IPS DF 4.7 (cell line): Measurements from ENCODE around the gene GPR55.
"Not testable (repeated sequence)": the region's sequence is repeated elsewhere in the genome, so short reads cannot be mapped to it uniquely, and the experiment has no call there.

Experiments used
- DNase-seq: peaks from one replicate; pipeline ENCODE4 v3.0.0-alpha.2; 2013; ENCODE audit warnings: low spot score; ENCODE audit errors: extremely low read depth

Gene GPR55

GRCh38 chr2:230950874-230951339 lies 25.9 kb upstream of the GPR55 start:
- no peak for DNase-seq

- DNase-seq: no peak
Observed at GRCh38 chr2:230949966-230950873, 25.2 kb upstream of the GPR55 start.

- no peak for DNase-seq
Observed at GRCh38 chr2:230947908-230948365, 22.9 kb upstream of the GPR55 start.

DNA sequence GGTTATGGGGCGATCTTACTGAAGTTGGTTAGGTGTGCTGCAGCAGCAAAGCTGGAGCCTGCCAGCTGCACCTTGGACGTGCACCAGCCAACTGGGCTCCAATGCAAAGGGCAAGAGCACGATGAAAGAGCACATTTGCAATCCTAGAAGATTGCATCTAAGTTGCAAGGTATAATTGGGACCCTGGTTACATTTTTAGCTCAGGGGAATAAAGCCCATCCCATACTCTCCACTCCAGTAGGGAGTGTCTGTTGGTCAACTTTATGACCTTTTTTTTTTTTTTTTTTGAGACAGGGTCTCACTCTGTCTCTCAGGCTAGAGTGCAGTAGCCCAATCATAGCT lies 22.2 kb upstream of the GPR55 start:
- DNase-seq: no peak

GRCh38 chr2:230946429-230947234 lies 21.6 kb upstream of the GPR55 start:
- no peak for DNase-seq

GRCh38 chr2:230944757-230945372 lies 19.8 kb upstream of the GPR55 start:
- DNase-seq: no peak

DNA sequence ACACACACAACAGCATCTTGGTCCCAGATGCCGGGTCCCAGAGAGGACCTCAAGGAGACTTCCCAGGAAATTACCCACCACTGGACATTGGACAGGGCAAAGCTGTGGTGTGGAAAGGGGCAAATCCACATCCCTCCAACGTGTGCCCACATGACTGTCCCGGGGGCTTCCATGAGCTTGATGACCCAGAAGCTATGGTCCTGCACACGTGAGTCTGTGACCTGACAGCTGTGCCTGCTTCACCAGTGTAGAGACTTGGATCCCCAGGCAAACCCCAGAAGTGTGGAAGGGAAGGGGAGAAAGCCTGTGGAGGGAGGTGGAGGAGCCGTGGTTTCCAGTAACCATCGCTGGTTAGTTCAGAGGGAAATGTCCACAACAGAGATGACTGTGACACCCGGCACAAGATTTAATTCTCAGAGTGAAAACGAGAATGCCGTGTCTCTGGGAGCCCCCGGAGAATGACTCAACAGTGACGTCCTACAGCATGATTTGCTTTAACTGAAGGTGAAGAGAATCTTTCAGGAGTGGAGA lies 19.1 kb upstream of the GPR55 start:
- DNase-seq: no peak

DNA sequence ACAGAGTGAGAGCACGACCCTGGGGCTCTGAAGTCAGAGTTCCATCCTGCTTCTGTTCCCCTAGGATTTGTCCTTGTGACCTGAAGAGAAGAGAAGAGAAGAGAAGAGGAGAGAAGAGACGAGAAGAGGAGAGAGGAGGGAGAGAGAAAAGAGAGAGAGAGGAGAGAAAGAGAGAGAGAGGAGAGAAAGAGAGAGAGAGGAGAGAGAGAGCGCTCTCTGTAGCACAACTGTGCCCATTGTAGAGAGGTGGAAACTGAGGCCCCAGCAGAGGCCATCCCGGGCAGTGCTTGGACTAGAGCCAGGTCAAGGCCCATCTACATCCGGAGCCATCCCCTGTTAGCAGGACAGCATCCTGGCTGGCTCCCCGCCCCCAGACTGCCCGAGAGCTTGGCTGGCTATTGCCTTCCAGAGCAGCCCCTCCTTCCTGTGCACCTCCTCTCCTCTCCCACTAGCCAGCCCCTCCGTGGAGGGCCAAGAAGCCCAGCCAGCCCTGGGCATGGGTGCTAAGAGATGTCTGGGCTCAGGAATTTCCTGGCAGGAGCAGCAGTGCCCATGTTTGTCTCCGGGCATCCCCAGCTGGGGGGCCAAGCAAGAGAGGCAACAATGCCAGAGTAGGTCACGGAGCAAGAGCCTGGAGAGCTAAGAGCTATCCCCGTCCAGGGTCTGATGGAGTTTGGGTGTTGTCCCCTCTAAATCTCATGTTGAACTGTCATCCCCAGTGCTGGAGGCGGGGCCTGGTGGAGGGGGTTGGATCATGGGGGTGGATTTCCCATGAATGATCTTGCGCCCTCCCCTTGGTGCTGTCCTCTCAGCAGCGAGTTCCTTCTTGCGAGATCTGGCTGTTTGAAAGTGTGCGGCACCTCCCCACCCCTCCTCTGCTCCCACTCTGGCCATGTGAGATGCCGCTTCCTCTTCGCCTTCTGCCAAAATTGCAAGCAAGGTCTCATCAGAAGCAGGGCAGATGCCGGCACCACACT lies 18.2 kb upstream of the GPR55 start:
- no peak for DNase-seq

GRCh38 chr2:230942371-230942770 lies 17.3 kb upstream of the GPR55 start:
- DNase-seq: no peak

- DNase-seq: no peak
Observed at GRCh38 chr2:230941202-230942180, 16.4 kb upstream of the GPR55 start.

DNA sequence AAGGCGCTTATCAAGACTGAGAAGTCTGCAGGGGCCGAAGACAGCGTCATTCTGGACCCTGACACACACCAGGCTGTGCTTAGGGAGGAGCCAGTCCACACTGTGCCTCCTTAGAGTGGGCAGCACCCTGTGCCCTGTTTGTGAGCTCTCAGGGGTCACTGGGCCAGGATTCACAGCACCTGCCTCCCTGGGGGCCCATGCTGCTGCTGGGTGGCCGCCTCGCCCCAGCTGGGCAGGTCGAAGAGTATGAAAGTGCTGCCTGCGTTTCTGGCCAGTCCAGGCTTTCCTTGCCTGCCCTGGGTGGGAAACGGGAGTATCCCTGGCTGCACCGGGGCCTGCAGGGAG lies 15.4 kb upstream of the GPR55 start:
- DNase-seq: no peak

DNA sequence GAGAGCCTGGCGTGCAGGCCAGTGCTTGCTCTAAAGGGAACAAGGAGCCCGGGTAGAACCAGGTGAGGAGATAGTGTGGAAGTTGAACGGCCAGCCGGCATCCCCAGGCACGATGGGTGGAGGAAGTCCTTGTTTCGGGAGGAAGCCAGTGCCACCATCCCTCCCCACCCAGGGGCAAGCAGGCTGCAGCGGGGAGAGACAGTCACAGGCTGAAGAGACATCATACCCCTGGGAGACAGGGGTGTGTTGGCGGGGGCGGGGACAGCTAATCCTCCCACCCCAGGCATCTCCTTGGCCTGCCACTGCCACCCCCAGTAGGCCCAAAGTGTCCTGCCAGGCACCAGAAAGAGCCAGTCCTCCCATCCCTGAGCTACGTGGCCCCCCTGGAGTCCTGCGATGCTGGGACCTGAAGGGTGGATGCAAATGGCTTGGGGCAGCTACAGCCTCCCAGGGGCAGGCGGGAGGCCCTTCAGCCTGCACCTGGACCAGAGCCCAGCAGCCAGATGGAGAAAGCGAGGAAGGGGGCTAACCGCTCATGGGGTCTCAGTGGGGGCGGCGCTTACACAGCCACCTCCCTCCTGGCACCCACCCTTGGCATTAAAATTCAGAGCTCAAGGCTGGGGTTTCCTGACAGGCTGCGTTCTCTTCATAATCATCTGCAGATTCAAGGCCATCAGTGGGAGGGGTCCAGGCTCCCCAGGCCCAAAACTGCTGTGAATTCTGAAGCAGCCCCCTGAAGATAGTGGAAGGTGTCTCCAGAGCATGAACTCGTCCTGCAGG lies 14.8 kb upstream of the GPR55 start:
- no peak for DNase-seq

DNA sequence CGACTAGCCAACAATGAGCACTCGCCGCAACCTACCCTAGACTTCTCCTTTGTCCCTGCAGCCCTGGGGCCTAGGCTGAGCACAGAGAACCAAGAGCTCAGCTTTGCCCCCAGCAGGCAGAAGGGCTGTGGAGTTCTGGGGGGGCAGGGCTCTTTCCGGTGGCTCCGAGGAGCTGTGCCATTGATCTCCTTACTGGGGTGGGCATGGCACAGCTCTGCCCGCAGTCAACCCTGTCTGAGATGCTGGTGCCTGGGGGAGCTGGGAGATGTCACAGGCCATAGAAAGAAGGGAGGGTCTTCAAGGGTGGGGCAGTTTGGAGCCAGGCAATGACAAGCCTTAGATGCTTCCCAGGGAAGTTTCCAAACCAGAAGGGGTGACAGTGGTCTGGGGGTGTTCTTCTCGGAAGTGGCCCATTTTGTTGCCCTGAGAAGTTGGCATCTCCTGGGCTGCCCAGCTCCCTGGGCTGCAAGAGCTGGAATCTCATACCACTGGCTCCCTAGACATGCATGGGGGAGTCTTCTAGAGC lies 14.1 kb upstream of the GPR55 start:
- no peak for DNase-seq

DNA sequence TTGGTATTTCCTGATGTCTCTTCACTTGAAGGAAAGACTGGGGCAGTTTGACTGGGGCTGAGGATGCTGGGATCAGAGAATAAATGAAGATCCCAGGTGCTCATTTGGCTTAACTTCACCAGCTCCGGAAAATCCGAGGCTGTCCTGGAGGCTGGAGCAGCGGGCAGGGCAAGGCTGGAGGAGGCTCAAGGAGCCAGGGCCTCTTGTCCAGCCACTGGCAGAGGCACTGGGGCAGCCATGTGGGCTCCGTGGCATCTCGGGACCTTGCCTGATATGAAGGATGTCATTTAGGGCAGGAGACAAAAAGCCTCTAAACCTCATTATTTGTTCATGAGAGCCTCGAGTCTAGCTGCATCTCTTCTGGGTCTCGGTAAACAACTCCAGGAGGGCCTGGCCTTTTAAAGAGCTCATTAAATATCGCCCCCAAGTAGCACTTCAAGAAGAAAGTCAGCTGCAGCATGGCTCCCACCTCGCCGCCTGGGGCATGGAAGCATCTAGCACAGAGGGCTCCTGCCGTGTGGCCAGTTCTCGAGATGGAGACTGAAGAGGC lies 13.5 kb upstream of the GPR55 start:
- no peak for DNase-seq

GRCh38 chr2:230938098-230938497 lies 13.1 kb upstream of the GPR55 start:
- no peak for DNase-seq

DNA sequence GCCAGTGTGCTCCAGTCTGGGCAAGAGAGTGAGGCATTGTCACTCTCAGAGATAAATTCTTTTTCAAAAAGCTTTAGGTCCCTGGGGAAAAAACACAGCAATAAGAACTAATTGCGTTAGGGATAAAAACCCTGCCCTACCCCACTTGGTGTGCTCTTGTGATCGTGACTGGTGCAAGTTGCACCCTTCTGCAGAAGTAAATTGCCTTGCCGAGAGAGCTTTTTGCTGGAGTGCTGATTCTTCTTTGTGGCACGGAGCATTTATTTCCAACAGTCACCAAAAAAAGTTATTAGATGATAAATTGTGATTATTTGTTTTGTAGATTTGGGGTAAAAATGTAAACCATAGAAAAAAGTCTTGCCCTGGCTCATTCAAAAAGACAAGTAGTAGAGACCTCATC lies 12.3 kb upstream of the GPR55 start:
- DNase-seq: no peak

GRCh38 chr2:230936243-230936642 lies 11.2 kb upstream of the GPR55 start:
- DNase-seq: not testable (repeated sequence)

DNA sequence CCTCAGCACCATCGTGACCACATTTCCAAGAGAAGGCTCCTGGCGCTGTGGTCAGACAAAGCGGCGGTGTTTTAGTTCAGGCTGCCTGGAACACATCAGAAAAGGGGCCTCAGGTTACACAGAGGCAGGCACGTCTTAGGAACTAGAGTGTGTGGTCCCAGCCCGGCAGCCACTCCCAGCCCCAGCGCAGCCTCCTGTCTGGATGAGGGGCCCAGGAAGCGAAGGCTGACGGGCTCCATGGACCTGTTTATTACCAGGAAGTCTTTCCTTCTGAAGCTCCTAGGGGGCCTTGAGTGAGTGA lies 10.0 kb upstream of the GPR55 start:
- DNase-seq: no peak
